ENCODE measurements around the gene SF3B2.

SF3B2 gene

GRCh38 chr11:66115638-66116301, 63.6 kb downstream of the SF3B2 start:
- no peak for DNase-seq (ENCODE audit: low read depth in 1 of 2, low spot score in 1 of 2)
- in situ Hi-C loops (cut with HindIII; ENCODE audit: low pct_unique_long_range_greater_than_20kb, low sequenced_read_pairs): no loop called here
- TF ChIP-seq JUND (IDR thresholded peaks at IDR 0.05; ENCODE audit: low read depth): no peak

GRCh38 chr11:66116576-66117361, 64.6 kb downstream of the SF3B2 start:
- DNase-seq (ENCODE audit: low read depth in 1 of 2, low spot score in 1 of 2): no peak
- in situ Hi-C loops (cut with HindIII; ENCODE audit: low pct_unique_long_range_greater_than_20kb, low sequenced_read_pairs): no loop called here
- TF ChIP-seq JUND (IDR thresholded peaks at IDR 0.05; ENCODE audit: low read depth): no peak

DNA sequence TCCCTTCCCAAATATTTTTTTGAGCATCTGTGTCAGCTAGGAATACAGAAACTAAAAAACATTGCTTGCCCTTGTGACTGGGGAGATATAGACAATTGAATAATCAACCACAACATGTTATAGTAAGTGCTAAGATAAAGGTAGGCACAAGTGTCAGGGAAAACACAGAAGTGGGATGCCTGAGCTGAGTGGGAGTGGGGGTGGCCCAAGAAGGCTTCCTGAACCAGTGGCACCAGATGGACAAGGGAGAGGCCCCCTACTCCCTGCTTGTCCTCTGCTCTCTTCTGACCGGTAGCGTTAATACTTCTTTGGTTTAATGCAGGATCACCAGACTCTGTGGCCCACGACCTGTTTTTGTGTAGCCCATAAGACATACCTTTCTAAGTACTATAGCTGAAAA, 66.7 kb downstream of the SF3B2 start:
- TF ChIP-seq JUND (IDR thresholded peaks at IDR 0.05; ENCODE audit: low read depth): no peak
- no peak for DNase-seq (ENCODE audit: low read depth in 1 of 2, low spot score in 1 of 2)
- in situ Hi-C loops (cut with HindIII; ENCODE audit: low pct_unique_long_range_greater_than_20kb, low sequenced_read_pairs): no loop called here
